Measurements from ENCODE around the gene BTNL9. TPM values are rescaled to one million over a fixed set of nuclear protein-coding genes. Genes with fewer than 3 reads are reported as not detected.
"Not testable (repeated sequence)": the region's sequence is repeated elsewhere in the genome, so short reads cannot be mapped to it uniquely, and the experiment has no call there.

Gene BTNL9
- polyA plus RNA-seq = not detected

- H3K4me3 Mint-ChIP-seq = no peak within 1 kb of the TSS
- no peak within 1 kb of the TSS for H3K27ac Mint-ChIP-seq
- no peaks in the 10 kb centered on the region for H3K9me3 Mint-ChIP-seq
- DNase-seq = no peak
- H3K4me1 Mint-ChIP-seq = no peaks in the 10 kb centered on the region
- no peaks in the 10 kb centered on the region for H3K36me3 Mint-ChIP-seq
- peaks cover 7 to 21% (median 15%) of the 10 kb centered on the region in 3 donors for H3K27me3 Mint-ChIP-seq (ENCODE audit: low read depth in 3 of 3)
Measured at GRCh38 chr5:181039931-181040630, at the start of gene BTNL9. Gene BTNL9 (plus strand): TSS chr5:181040266. CDS start chr5:181045490, 5,224 bp downstream.

- no peaks in the 10 kb centered on the region for H3K4me1 Mint-ChIP-seq
- peaks cover 0 to 2% (median 0%) of the 10 kb centered on the region in 6 donors for H3K9me3 Mint-ChIP-seq
- peaks cover 0 to 10% (median 0%) of the 10 kb centered on the region in 3 donors for H3K27me3 Mint-ChIP-seq (ENCODE audit: low read depth in 3 of 3)
- no peak for DNase-seq
- no peak overlapping the region for H3K27ac Mint-ChIP-seq
- no peak overlapping the region for H3K4me3 Mint-ChIP-seq
- H3K36me3 Mint-ChIP-seq = no peaks in the 10 kb centered on the region
Measured at GRCh38 chr5:180990882-180991242, 49.2 kb upstream of the BTNL9 start.

GRCh38 chr5:181001947-181002346 lies 38.1 kb upstream of the BTNL9 start:
- H3K27ac Mint-ChIP-seq = no peak overlapping the region
- no peaks in the 10 kb centered on the region for H3K9me3 Mint-ChIP-seq
- no peak for DNase-seq
- H3K4me3 Mint-ChIP-seq = no peak overlapping the region
- H3K4me1 Mint-ChIP-seq = no peaks in the 10 kb centered on the region
- no peaks in the 10 kb centered on the region for H3K36me3 Mint-ChIP-seq
- peaks cover 0 to 10% (median 0%) of the 10 kb centered on the region in 3 donors for H3K27me3 Mint-ChIP-seq (ENCODE audit: low read depth in 3 of 3)

- H3K36me3 Mint-ChIP-seq = no peaks in the 10 kb centered on the region
- H3K4me3 Mint-ChIP-seq = no peak overlapping the region
- H3K4me1 Mint-ChIP-seq = no peaks in the 10 kb centered on the region
- peaks cover 0 to 5% (median 4%) of the 10 kb centered on the region in 3 donors for H3K27me3 Mint-ChIP-seq (ENCODE audit: low read depth in 3 of 3)
- no peak overlapping the region for H3K27ac Mint-ChIP-seq
- DNase-seq = no peak
- H3K9me3 Mint-ChIP-seq = no peaks in the 10 kb centered on the region
Measured at GRCh38 chr5:181005791-181006190, 34.3 kb upstream of the BTNL9 start.

GRCh38 chr5:181008136-181008535 lies 31.9 kb upstream of the BTNL9 start:
- no peak overlapping the region for H3K4me3 Mint-ChIP-seq
- H3K27me3 Mint-ChIP-seq (ENCODE audit: low read depth in 3 of 3) = peaks cover 2 to 10% (median 5%) of the 10 kb centered on the region in 3 donors
- no peaks in the 10 kb centered on the region for H3K9me3 Mint-ChIP-seq
- H3K27ac Mint-ChIP-seq = no peak overlapping the region
- H3K4me1 Mint-ChIP-seq = no peaks in the 10 kb centered on the region
- H3K36me3 Mint-ChIP-seq = no peaks in the 10 kb centered on the region
- DNase-seq = no peak

GRCh38 chr5:181010018-181010417 lies 30.0 kb upstream of the BTNL9 start:
- H3K27me3 Mint-ChIP-seq (ENCODE audit: low read depth in 3 of 3); H3K36me3 Mint-ChIP-seq; H3K9me3 Mint-ChIP-seq; H3K4me1 Mint-ChIP-seq; H3K4me3 Mint-ChIP-seq; DNase-seq; H3K27ac Mint-ChIP-seq: not testable (repeated sequence)

- not testable (repeated sequence) for H3K36me3 Mint-ChIP-seq, H3K4me1 Mint-ChIP-seq, H3K27ac Mint-ChIP-seq, H3K9me3 Mint-ChIP-seq, H3K4me3 Mint-ChIP-seq, DNase-seq
- H3K27me3 Mint-ChIP-seq (ENCODE audit: low read depth in 3 of 3) = peaks cover 5 to 19% (median 6%) of the 10 kb centered on the region in 3 donors
Measured at GRCh38 chr5:181014654-181015053, 25.4 kb upstream of the BTNL9 start.

GRCh38 chr5:181017448-181017847 lies 22.6 kb upstream of the BTNL9 start:
- not testable (repeated sequence) for DNase-seq, H3K4me3 Mint-ChIP-seq, H3K36me3 Mint-ChIP-seq, H3K27ac Mint-ChIP-seq, H3K4me1 Mint-ChIP-seq
- peaks cover 6 to 19% (median 9%) of the 10 kb centered on the region in 3 donors for H3K27me3 Mint-ChIP-seq (ENCODE audit: low read depth in 3 of 3)
- H3K9me3 Mint-ChIP-seq = peaks cover 4 to 25% (median 12%) of the 10 kb centered on the region in 6 donors

GRCh38 chr5:181020688-181021087 lies 19.4 kb upstream of the BTNL9 start:
- no peak overlapping the region for H3K27ac Mint-ChIP-seq
- no peaks in the 10 kb centered on the region for H3K36me3 Mint-ChIP-seq
- peaks cover 4 to 34% (median 16%) of the 10 kb centered on the region in 6 donors for H3K9me3 Mint-ChIP-seq
- peaks cover 1 to 23% (median 9%) of the 10 kb centered on the region in 3 donors for H3K27me3 Mint-ChIP-seq (ENCODE audit: low read depth in 3 of 3)
- H3K4me1 Mint-ChIP-seq = no peaks in the 10 kb centered on the region
- H3K4me3 Mint-ChIP-seq = no peak overlapping the region
- DNase-seq = no peak

- H3K4me3 Mint-ChIP-seq = no peak overlapping the region
- peaks cover 4 to 14% (median 11%) of the 10 kb centered on the region in 3 donors for H3K27me3 Mint-ChIP-seq (ENCODE audit: low read depth in 3 of 3)
- no peaks in the 10 kb centered on the region for H3K4me1 Mint-ChIP-seq
- no peaks in the 10 kb centered on the region for H3K36me3 Mint-ChIP-seq
- no peak overlapping the region for H3K27ac Mint-ChIP-seq
- DNase-seq = no peak
- peaks cover 4 to 34% (median 16%) of the 10 kb centered on the region in 6 donors for H3K9me3 Mint-ChIP-seq
Measured at GRCh38 chr5:181024245-181025064, 15.6 kb upstream of the BTNL9 start.

GRCh38 chr5:181027452-181028031 lies 12.5 kb upstream of the BTNL9 start:
- Mint-ChIP-seq H3K36me3 (no peaks in the 10 kb centered on the region), H3K4me1 (no peaks in the 10 kb centered on the region), H3K27ac (no peak overlapping the region), H3K4me3 (no peak overlapping the region), H3K27me3 (ENCODE audit: low read depth in 3 of 3) (peaks cover 3 to 12% (median 11%) of the 10 kb centered on the region in 3 donors), H3K9me3 (peaks cover 0 to 9% (median 3%) of the 10 kb centered on the region in 6 donors)
- DNase-seq = no peak

GRCh38 chr5:181028032-181028819 lies 11.8 kb upstream of the BTNL9 start:
- Mint-ChIP-seq H3K36me3 (no peaks in the 10 kb centered on the region), H3K27me3 (ENCODE audit: low read depth in 3 of 3) (peaks cover 3 to 12% (median 11%) of the 10 kb centered on the region in 3 donors), H3K4me1 (no peaks in the 10 kb centered on the region), H3K27ac (no peak overlapping the region), H3K4me3 (no peak overlapping the region), H3K9me3 (peaks cover 0 to 3% (median under 1%) of the 10 kb centered on the region in 6 donors)
- DNase-seq = no peak

GRCh38 chr5:181031716-181032115 lies 8.3 kb upstream of the BTNL9 start:
- Mint-ChIP-seq H3K27ac (no peak overlapping the region), H3K4me3 (no peak overlapping the region), H3K9me3 (peaks cover 0 to 1% (median 0%) of the 10 kb centered on the region in 6 donors), H3K36me3 (no peaks in the 10 kb centered on the region), H3K4me1 (no peaks in the 10 kb centered on the region), H3K27me3 (ENCODE audit: low read depth in 3 of 3) (peaks cover 0 to 14% (median 3%) of the 10 kb centered on the region in 3 donors)
- no peak for DNase-seq

All from immature natural killer cell (primary cell).